Epidermal melanocyte (primary cell): ENCODE results near the gene CDC6.

Experiments used
- DNase-seq: peaks from one replicate; pipeline ENCODE4 v3.0.0; 2011; ENCODE audit warnings: low spot score; ENCODE audit not compliant: insufficient read length

Gene CDC6

GRCh38 chr17:40322358-40323315 lies 35.0 kb downstream of the CDC6 start:
- DNase-seq: peak; percentile 87

- DNase-seq: no peak
Measured at GRCh38 chr17:40323391-40324381, 36.0 kb downstream of the CDC6 start.

- DNase-seq: no peak
Measured at GRCh38 chr17:40325156-40326013, 37.7 kb downstream of the CDC6 start.

GRCh38 chr17:40326014-40326831 lies 38.5 kb downstream of the CDC6 start:
- no peak for DNase-seq

DNA sequence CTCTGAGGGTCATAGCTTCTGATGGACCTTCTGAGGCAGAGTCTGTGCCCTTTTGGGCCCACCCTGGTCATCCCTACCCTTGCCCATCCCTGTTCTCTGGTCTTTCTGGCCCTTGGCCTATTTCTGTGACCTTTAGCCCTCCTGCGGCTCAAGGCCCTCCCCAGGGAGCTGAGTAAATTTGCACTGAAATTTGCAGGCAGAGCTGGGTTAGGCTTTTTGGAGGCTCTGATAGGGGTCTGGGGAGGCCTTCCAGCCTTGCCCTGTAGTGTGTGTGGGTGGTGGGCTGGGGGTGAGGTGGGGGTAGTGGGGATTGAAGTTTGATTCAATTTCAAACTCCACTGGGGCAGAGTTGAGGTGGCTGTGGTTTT lies 39.1 kb downstream of the CDC6 start:
- no peak for DNase-seq

- DNase-seq: no peak
Measured at GRCh38 chr17:40327244-40327729, 39.6 kb downstream of the CDC6 start.

GRCh38 chr17:40327735-40328385 lies 40.2 kb downstream of the CDC6 start:
- DNase-seq: no peak

- DNase-seq: no peak
Measured at GRCh38 chr17:40328386-40328766, 40.7 kb downstream of the CDC6 start.

DNA sequence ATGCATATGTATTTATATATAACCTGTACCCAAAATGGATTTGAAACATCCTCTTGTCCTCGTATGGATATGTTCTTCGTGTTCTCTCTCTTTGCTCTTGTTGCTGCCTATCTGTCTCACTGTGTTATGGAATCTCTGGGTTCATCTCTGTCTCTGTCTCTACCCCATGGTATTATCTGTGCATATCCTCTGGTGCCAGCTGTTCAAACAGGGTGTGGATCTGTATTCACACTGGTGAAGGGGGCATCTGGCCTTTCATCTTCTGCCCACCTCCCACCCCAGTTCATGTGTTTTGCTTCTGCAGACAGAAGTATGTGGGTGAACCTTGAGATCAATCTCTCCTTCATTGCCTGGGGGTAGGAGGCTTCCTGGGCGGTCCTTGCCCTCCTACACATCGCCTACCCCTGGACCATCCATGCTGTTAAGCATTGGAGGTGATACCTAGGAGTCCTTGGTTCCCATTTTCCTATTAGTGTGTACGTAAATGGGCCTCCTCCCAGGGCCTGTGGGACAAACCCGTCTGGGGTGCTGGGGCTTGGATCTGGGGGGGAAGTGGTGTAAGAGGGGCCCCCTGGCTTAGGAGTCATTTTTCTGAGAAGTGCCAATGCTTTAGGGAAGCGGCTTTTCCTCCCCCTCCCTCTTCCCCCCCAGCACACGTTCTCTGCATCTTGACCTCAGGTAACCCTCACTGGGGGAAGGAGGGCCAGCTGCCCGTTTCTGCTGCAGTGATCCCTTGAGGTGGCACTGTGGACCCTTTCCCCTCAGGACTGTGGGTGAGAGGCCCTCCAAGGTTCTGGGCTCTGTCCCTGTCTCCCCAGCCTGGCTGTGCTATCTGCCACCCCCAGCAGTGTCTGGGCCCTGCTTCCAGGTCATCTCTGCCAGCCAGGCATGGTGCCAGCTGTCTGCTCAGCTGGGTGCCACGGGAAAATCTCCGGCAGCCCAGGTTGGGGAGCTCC lies 42.4 kb downstream of the CDC6 start:
- DNase-seq: no peak

GRCh38 chr17:40330850-40331470 lies 43.3 kb downstream of the CDC6 start:
- no peak for DNase-seq

GRCh38 chr17:40331743-40332641 lies 44.3 kb downstream of the CDC6 start:
- DNase-seq: peak; percentile 84

DNA sequence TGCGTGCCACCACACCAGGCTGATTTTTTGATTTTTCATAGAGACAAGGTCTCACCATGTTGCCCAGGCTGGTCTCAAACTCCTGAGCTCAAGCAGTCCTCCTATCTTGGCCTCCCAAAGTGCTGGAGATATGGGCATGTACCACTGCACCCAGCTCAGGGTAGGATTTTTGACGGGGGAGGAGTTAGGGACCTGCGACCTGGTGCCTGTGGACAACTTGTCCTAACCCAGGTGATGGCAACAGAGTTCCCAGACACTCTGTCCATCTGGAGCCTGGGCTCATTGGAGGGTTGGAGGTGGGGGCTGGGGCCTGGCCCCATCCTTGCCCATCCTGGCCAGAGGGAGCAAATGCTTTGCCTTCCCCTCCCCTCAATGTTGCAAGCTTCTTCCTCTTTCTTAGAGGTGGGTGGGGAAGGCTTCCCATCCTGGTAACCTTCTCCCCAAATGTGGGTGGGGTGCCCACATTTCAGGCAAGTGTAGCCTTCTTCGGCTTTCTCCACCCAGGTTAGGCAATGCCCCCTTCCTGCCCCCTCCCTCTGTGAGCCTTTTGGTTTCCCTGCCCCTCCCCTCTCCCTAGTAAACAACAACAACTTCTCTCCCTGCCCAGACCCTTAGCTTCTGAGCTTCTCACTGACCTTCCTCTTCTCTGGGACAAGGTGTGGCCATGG lies 46.2 kb downstream of the CDC6 start:
- no peak for DNase-seq

DNA sequence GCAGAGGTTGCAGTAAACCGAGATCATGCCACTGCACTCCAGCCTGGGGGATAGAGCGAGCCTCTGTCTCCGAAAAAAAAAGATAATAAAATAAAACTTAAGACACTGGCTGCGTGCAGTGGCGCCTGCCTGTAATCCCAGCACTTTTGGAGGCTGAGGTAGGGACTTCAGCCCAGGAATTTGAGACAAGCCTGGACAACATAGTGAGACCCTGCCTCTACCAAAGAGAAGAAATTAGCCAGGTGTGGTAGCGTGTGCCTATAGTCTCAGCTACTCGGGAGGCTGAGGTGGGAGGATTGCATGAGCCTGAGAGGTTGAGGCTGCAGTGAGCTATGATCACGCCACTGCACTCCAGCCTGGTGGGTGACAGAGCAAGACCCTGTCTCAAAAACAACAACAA lies 47.9 kb downstream of the CDC6 start:
- DNase-seq: no peak

DNA sequence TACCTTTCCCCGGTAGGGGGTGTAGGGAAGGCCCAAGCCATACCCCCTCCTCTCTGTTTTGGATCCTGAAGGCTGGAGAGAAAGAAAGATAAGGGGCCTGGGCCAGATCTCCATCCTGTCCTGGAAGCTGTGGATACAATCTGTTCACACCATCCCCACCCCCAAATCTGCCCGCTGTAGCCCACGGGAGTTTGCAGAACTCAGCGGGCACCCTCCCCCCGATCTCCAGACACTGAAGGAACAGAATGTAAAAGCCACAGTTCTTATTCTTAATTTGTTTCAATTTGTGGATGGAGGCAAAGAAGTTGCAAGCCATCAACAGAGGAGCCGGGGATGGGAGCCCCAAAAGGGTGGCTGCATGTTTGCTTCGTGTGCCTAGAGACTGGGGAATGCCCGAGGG lies 49.7 kb downstream of the CDC6 start:
- no peak for DNase-seq

DNA sequence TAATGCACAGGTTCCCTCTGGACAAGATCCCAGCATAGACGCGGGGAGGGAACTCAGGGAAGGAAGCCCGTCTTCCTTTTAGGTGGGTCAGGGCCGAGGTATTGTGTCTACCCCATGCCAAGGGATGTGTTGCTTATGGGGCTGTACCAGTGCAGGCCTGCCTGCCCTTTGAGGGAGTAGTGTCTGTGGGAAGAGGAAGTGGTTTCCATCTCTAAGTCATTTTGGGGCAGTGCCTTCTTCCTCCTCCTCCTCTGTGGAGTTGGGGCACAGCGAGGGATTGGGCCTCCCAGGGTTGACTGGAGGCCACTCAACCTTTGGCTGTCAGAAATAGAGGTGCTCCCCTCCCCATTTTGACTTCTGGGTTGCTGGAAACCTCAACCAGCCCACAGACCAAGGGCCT lies 50.4 kb downstream of the CDC6 start:
- no peak for DNase-seq

GRCh38 chr17:40338941-40339649 lies 51.4 kb downstream of the CDC6 start:
- no peak for DNase-seq
